Measurements from ENCODE around the gene FHOD3.

DNA sequence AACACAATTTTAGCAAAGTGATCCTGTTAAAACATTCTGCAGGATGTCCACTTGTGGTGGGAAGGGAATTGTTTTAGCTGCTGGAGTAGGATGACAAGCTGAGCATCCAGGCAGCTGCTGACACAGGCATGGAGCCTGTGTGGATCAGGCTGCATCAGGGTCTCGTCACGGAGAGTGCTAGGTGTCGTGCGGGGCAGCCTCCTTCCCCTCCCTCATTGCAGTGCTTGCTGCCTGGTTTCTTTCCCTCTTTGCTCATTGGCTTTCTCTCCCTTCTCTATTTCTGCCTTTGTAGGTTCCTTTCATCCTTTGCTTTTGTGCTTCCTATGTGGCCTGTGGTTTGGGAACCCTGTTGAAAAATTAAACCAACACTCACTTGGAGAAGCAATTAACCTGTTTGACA, 358.4 kb downstream of the FHOD3 start:
- TF ChIP-seq, protein P1, sequence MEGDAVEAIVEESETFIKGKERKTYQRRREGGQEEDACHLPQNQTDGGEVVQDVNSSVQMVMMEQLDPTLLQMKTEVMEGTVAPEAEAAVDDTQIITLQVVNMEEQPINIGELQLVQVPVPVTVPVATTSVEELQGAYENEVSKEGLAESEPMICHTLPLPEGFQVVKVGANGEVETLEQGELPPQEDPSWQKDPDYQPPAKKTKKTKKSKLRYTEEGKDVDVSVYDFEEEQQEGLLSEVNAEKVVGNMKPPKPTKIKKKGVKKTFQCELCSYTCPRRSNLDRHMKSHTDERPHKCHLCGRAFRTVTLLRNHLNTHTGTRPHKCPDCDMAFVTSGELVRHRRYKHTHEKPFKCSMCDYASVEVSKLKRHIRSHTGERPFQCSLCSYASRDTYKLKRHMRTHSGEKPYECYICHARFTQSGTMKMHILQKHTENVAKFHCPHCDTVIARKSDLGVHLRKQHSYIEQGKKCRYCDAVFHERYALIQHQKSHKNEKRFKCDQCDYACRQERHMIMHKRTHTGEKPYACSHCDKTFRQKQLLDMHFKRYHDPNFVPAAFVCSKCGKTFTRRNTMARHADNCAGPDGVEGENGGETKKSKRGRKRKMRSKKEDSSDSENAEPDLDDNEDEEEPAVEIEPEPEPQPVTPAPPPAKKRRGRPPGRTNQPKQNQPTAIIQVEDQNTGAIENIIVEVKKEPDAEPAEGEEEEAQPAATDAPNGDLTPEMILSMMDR (IDR thresholded peaks at IDR 0.05) = no peak
- TF ChIP-seq POLR2AphosphoS5 (IDR thresholded peaks at IDR 0.05; ENCODE audit: insufficient read depth in 1 of 2, low read depth in 1 of 2) (no peak), POLR2A (IDR thresholded peaks at IDR 0.05) (no peak)
